Spleen (tissue), 7 donors: ENCODE measurements around the gene CHD9.

Experiments used
- POLR2A ChIP-seq, 3 donors: fragments of 450-650 bp; IDR thresholded peaks; one replicate each; pipeline ENCODE4 v1.5.1; 2017; ENCODE audit warnings: antibody characterized with exemption in 3 of 3, mild to moderate bottlenecking in 1 of 3
- POLR2AphosphoS5 ChIP-seq, 3 donors: sonication (generic); formaldehyde crosslinking; IDR thresholded peaks; one replicate each; pipeline ENCODE4 v1.5.1; 2017; ENCODE audit warnings: antibody characterized with exemption in 3 of 3
- TF ChIP-seq, protein P1 (sequence below), 11 experiments: fragments of 200-600 bp in 7 of 11; fragments of 450-650 bp in 4 of 11; sonication (generic) in 4 of 11; IDR thresholded peaks in 8 of 11; conservative IDR thresholded peaks in 3 of 11; 1 replicate in 7 of 11; 2 replicates in 4 of 11; pipeline versions ENCODE4 v1.4.0 to v1.8.0; 2016 to 2021; ENCODE audit warnings: antibody characterized with exemption in 11 of 11, inconsistent platforms in 4 of 11, mild to moderate bottlenecking in 1 of 11
- donor health status: DM: no; HTN: no; CAD: no; lungs with moderate emphysema.
- donor health status: DM: no; HTN: no; CAD: no.
- donor health status: DM: no; HTN: no; CAD: no.

DNA sequence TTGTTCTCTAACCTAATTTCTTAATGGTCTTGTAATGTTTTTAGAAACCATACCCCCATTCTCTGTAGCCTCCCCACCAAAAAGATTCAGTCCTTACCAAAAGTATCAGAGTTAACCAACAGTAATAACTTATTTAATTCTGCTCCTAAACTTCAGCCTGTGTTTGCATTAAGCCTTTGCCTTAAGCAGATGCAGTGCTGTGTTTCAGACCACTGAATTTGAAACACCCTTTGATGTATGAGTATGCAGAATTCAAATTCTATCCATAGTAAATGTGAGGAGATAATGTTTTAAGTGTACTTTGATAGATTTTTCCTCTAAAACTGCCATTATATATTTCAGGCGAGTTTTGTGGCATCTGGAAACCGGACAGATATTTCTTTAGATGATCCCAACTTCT lies 207.9 kb downstream of the CHD9 start:
- TF ChIP-seq POLR2A (IDR thresholded peaks at IDR 0.05): no peak
- TF ChIP-seq, protein P1, sequence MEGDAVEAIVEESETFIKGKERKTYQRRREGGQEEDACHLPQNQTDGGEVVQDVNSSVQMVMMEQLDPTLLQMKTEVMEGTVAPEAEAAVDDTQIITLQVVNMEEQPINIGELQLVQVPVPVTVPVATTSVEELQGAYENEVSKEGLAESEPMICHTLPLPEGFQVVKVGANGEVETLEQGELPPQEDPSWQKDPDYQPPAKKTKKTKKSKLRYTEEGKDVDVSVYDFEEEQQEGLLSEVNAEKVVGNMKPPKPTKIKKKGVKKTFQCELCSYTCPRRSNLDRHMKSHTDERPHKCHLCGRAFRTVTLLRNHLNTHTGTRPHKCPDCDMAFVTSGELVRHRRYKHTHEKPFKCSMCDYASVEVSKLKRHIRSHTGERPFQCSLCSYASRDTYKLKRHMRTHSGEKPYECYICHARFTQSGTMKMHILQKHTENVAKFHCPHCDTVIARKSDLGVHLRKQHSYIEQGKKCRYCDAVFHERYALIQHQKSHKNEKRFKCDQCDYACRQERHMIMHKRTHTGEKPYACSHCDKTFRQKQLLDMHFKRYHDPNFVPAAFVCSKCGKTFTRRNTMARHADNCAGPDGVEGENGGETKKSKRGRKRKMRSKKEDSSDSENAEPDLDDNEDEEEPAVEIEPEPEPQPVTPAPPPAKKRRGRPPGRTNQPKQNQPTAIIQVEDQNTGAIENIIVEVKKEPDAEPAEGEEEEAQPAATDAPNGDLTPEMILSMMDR (IDR thresholded peaks at IDR 0.05 in 8 of 11, conservative IDR thresholded peaks at IDR 0.05 in 3 of 11): no peak
- no peak for TF ChIP-seq POLR2AphosphoS5 (IDR thresholded peaks at IDR 0.05)
